OCI-LY7 (cell line): ENCODE measurements around the gene EFHD2. TPM values are rescaled to one million over a fixed set of nuclear protein-coding genes. Genes with fewer than 3 reads are reported as not detected.

Source experiments
- BruUV-seq: library from RNA; stranded (reverse); fragments of 400-500 nt; replicated peaks from 2 replicates; lab custom pipeline; 2021; lab: Mats Ljungman, UMichigan
- CTCF ChIA-PET: fragments of 300-600 bp; sonication (Branson Sonifier 250); formaldehyde crosslinking; loops from one replicate; lab custom pipeline; 2022; ENCODE audit warnings: antibody characterized with exemption; ENCODE audit not compliant: unreplicated experiment; lab: Charles Lee
- POLR2A ChIA-PET: fragments of 300-600 bp; sonication (Branson Sonifier 250); formaldehyde crosslinking; loops from one replicate; lab custom pipeline; 2022; ENCODE audit warnings: antibody characterized with exemption; lab: Charles Lee
- DNase-seq: peaks from one replicate; pipeline ENCODE4 v3.0.0-alpha.2; 2015; ENCODE audit warnings: low spot score
- H2AFZ ChIP-seq: fragments of 200-600 bp; sonication (generic), shearing (Covaris generic); 2 replicates; pipeline ENCODE4 v1.6.1; 2014; ENCODE audit warnings: mild to moderate bottlenecking, antibody characterized with exemption, low read length, moderate library complexity
- H3K27ac ChIP-seq: fragments of 200-600 bp; sonication (generic); 2 replicates; pipeline ENCODE4 v1.5.1; 2014; ENCODE audit warnings: mixed run types, low read depth, mild to moderate bottlenecking, moderate library complexity, low read length, inconsistent platforms; ENCODE audit not compliant: poor library complexity, severe bottlenecking
- H3K36me3 ChIP-seq: fragments of 200-600 bp; sonication (generic); 2 replicates; pipeline ENCODE4 v1.6.1; 2014; ENCODE audit warnings: mild to moderate bottlenecking, antibody characterized with exemption, low read length, moderate library complexity, mixed read lengths; ENCODE audit not compliant: insufficient read depth
- H3K4me1 ChIP-seq: fragments of 200-600 bp; sonication (generic); 2 replicates; pipeline ENCODE4 v1.5.1; 2014; ENCODE audit warnings: mild to moderate bottlenecking, low read length; ENCODE audit not compliant: insufficient read depth, poor library complexity, severe bottlenecking
- H3K4me2 ChIP-seq: fragments of 200-600 bp; sonication (generic); 2 replicates; pipeline ENCODE4 v1.6.1; 2014; ENCODE audit warnings: mild to moderate bottlenecking, low read length
- H3K4me3 ChIP-seq: fragments of 200-600 bp; sonication (generic); 2 replicates; pipeline ENCODE4 v1.5.1; 2014; ENCODE audit warnings: mild to moderate bottlenecking, low read depth, low read length; ENCODE audit not compliant: poor library complexity, severe bottlenecking
- H3K79me2 ChIP-seq: fragments of 200-600 bp; sonication (generic); 2 replicates; pipeline ENCODE4 v1.6.1; 2016; ENCODE audit warnings: low read depth, mild to moderate bottlenecking, low read length, moderate library complexity, mixed read lengths; ENCODE audit not compliant: insufficient read depth
- H3K9me2 ChIP-seq: fragments of 200-600 bp; sonication (generic); 2 replicates; pipeline ENCODE4 v1.6.1; 2016; ENCODE audit warnings: mild to moderate bottlenecking, low read length, mixed read lengths; ENCODE audit not compliant: insufficient read depth
- H3K9me3 ChIP-seq: fragments of 200-600 bp; sonication (generic); 2 replicates; pipeline ENCODE4 v1.6.1; 2014; ENCODE audit warnings: mild to moderate bottlenecking, mixed run types, low read length, mixed read lengths
- H4K20me1 ChIP-seq: fragments of 200-600 bp; sonication (generic); 2 replicates; pipeline ENCODE4 v1.6.1; 2014; ENCODE audit warnings: mild to moderate bottlenecking, antibody characterized with exemption, low read length, moderate library complexity, mixed read lengths; ENCODE audit not compliant: insufficient read depth
- CTCF ChIP-seq: fragments of 200-600 bp; sonication (generic); conservative IDR thresholded peaks from 2 replicates; pipeline ENCODE4 v1.5.1; 2014; ENCODE audit warnings: mild to moderate bottlenecking, antibody characterized with exemption, low read length, moderate library complexity, mixed read lengths
- EZH2phosphoT487 ChIP-seq: fragments of 200-600 bp; sonication (generic); IDR thresholded peaks from 2 replicates; pipeline ENCODE4 v1.6.1; 2018; ENCODE audit warnings: low read depth, borderline replicate concordance, mild to moderate bottlenecking, mixed run types, antibody characterized with exemption, low read length, moderate library complexity, mixed read lengths
- intact Hi-C: fragments of 100-400 bp; cut with micrococcal nuclease; formaldehyde crosslinking; loops from one replicate; pipeline ENCODE4 v1.10.0; 2022; ENCODE audit not compliant: unreplicated experiment
- total RNA-seq, 2 experiments: library from RNA; depleted of rRNA in 1 of 2; stranded (reverse); fragments of >200 nt in 1 of 2; shearing (Covaris generic) in 1 of 2; gene quantifications; 2 replicates each; pipeline ENCODE4 v1.2.3, GENCODE V29; 2014 to 2022

Gene EFHD2
- total RNA-seq, 2 experiments from 2014 or later, result 27.3 to 42.0 TPM

- BruUV-seq, result no TSS peak
- H3K4me1 ChIP-seq, result no peaks in the 10 kb centered on the region
These were observed 28.8 kb upstream of the EFHD2 start for GRCh38 chr1:15380601-15381508.

GRCh38 chr1:15381805-15382204, 27.9 kb upstream of the EFHD2 start:
- no peaks in the 10 kb centered on the region for H3K9me2 ChIP-seq
- TF ChIP-seq EZH2phosphoT487 (no peak), CTCF (no peak)
- no peak overlapping the region for H3K4me2 ChIP-seq
- no peaks in the 10 kb centered on the region for H3K9me3 ChIP-seq
- no peak overlapping the region for H3K4me3 ChIP-seq
- no TSS peak for BruUV-seq
- DNase-seq, result no peak
- intact Hi-C loops, result no loop called here
- no peak overlapping the region for H2AFZ ChIP-seq
- ChIA-PET CTCF (no interaction called here), POLR2A (no interaction called here)
- H3K36me3 ChIP-seq, result no peaks in the 10 kb centered on the region
- H3K27ac ChIP-seq, result no peak overlapping the region
- H4K20me1 ChIP-seq, result no peaks in the 10 kb centered on the region
- H3K4me1 ChIP-seq, result no peaks in the 10 kb centered on the region
- no peaks in the 10 kb centered on the region for H3K79me2 ChIP-seq

More at GRCh38 chr1:15380601-15381508, 28.8 kb upstream of the EFHD2 start:
- ChIA-PET CTCF (no interaction called here), POLR2A (no interaction called here)
- no peaks in the 10 kb centered on the region for H3K36me3 ChIP-seq
- H3K9me2 ChIP-seq, result no peaks in the 10 kb centered on the region
- no peaks in the 10 kb centered on the region for H4K20me1 ChIP-seq
- intact Hi-C loops, result no loop called here
- no peaks in the 10 kb centered on the region for H3K79me2 ChIP-seq
- no peak for TF ChIP-seq CTCF
- TF ChIP-seq EZH2phosphoT487, result no peak
- no peak overlapping the region for H2AFZ ChIP-seq
- H3K4me2 ChIP-seq, result no peak overlapping the region
- no peak overlapping the region for H3K4me3 ChIP-seq
- DNase-seq, result no peak
- H3K9me3 ChIP-seq, result no peaks in the 10 kb centered on the region
- H3K27ac ChIP-seq, result no peak overlapping the region
